Endodermal cell (in vitro differentiated cells): ENCODE measurements around the gene TRMT61A. TPM values are rescaled to one million over a fixed set of nuclear protein-coding genes. Genes with fewer than 3 reads are reported as not detected.

Experiments
- DNase-seq: peaks from one replicate; pipeline ENCODE4 v3.0.0-alpha.2; 2017
- H3K27ac ChIP-seq: 2 replicates; pipeline ENCODE4 v1.5.1; 2013; ENCODE audit warnings: mild to moderate bottlenecking, low read depth, low read length, moderate library complexity
- H3K27me3 ChIP-seq: 2 replicates; pipeline ENCODE4 v1.6.1; 2013; ENCODE audit warnings: mild to moderate bottlenecking, low read length, moderate library complexity; ENCODE audit not compliant: insufficient read depth, control insufficient read depth, poor library complexity, severe bottlenecking
- H3K36me3 ChIP-seq: 2 replicates; pipeline ENCODE4 v1.7.0; 2013; ENCODE audit warnings: mild to moderate bottlenecking, low read length, moderate library complexity; ENCODE audit not compliant: control insufficient read depth, insufficient read depth
- H3K4me1 ChIP-seq: one replicate; pipeline ENCODE4 v1.7.0; 2013; ENCODE audit warnings: low read length; ENCODE audit not compliant: control insufficient read depth, insufficient read depth
- H3K4me3 ChIP-seq: 2 replicates; pipeline ENCODE4 v1.5.1; 2013; ENCODE audit warnings: mild to moderate bottlenecking, low read length, moderate library complexity
- H3K9ac ChIP-seq: 2 replicates; pipeline ENCODE4 v1.6.1; 2013; ENCODE audit warnings: mild to moderate bottlenecking, low read length, moderate library complexity; ENCODE audit not compliant: poor library complexity, severe bottlenecking; ENCODE audit errors: extremely low read depth
- H3K9me3 ChIP-seq: 2 replicates; pipeline ENCODE4 v1.6.1; 2013; ENCODE audit warnings: mild to moderate bottlenecking, low read length, moderate library complexity; ENCODE audit not compliant: control insufficient read depth
- H3K27ac Mint-ChIP-seq: 2 replicates; pipeline ENCODE4 v1.8.0; 2020; ENCODE audit warnings: mixed read lengths
- H3K27me3 Mint-ChIP-seq: 2 replicates; pipeline ENCODE4 v1.8.0; 2021; ENCODE audit warnings: mild to moderate bottlenecking, mixed read lengths; ENCODE audit not compliant: insufficient read depth
- H3K36me3 Mint-ChIP-seq: 2 replicates; pipeline ENCODE4 v1.8.0; 2020; ENCODE audit warnings: low read depth, mixed read lengths
- H3K4me1 Mint-ChIP-seq: 2 replicates; pipeline ENCODE4 v1.8.0; 2020; ENCODE audit warnings: mixed read lengths
- H3K4me3 Mint-ChIP-seq: 2 replicates; pipeline ENCODE4 v1.8.0; 2020; ENCODE audit warnings: mild to moderate bottlenecking, moderate library complexity, mixed read lengths
- H3K9me3 Mint-ChIP-seq: 2 replicates; pipeline ENCODE4 v1.8.0; 2020; ENCODE audit warnings: mild to moderate bottlenecking, mixed read lengths
- CTCF ChIP-seq: fragments of 200-600 bp; sonication (generic); conservative IDR thresholded peaks from 2 replicates; pipeline ENCODE4 v1.5.0; 2021; ENCODE audit warnings: antibody characterized with exemption, mild to moderate bottlenecking
- WGBS, 2 experiments: methylation state at CpG; one replicate each; pipeline versions ENCODE4 v1.1.5 to v1.1.7; 2013; ENCODE audit warnings: missing lambda C conversion rate in 2 of 2, mixed read lengths in 1 of 2; ENCODE audit not compliant: insufficient coverage in 1 of 2, insufficient read length in 1 of 2; 5-methylcytosine and 5-hydroxymethylcytosine counted together
- total RNA-seq, 2 donors: library from RNA; stranded (reverse); fragmentation: NEBNext Ultra II Directional in 1 of 2; extraction: Animal tissue kit (Norgen Biotek cat#: 25700) in 1 of 2; gene quantifications; 2 replicates in 1 of 2; 3 replicates in 1 of 2; pipeline ENCODE4 v1.2.1, GENCODE V29; 2021

Gene TRMT61A
- total RNA-seq, 2 donors from 2014 or later: 7.4 to 7.9 TPM

- WGBS, 2 experiments: 92% methylated on average over 11 to 18 of the region's 18 CpGs
- H3K27ac Mint-ChIP-seq: no peak overlapping the region
Observed at GRCh38 chr14:103514596-103515421, 14.2 kb upstream of the TRMT61A start.

GRCh38 chr14:103516426-103517173, 12.4 kb upstream of the TRMT61A start:
- no peaks in the 10 kb centered on the region for H3K27me3 ChIP-seq
- no peaks in the 10 kb centered on the region for H3K27me3 Mint-ChIP-seq
- H3K4me1 ChIP-seq: peaks cover 11% of the 10 kb centered on the region
- H3K27ac Mint-ChIP-seq: peak overlapping the region; percentile 44
- peaks cover 8% of the 10 kb centered on the region for H3K4me1 Mint-ChIP-seq
- H3K4me3 ChIP-seq: no peak overlapping the region
- TF ChIP-seq CTCF: no peak
- no peak overlapping the region for H3K4me3 Mint-ChIP-seq
- H3K36me3 ChIP-seq: peaks cover 19% of the 10 kb centered on the region
- no peaks in the 10 kb centered on the region for H3K9me3 Mint-ChIP-seq
- peak; percentile 38 for DNase-seq
- H3K27ac ChIP-seq: peak overlapping the region; percentile 87
- peaks cover 22% of the 10 kb centered on the region for H3K36me3 Mint-ChIP-seq
- no peak overlapping the region for H3K9ac ChIP-seq
- WGBS, 2 experiments: 70 to 90% methylated on average over 4 to 10 of the region's 10 CpGs
- no peaks in the 10 kb centered on the region for H3K9me3 ChIP-seq

More at GRCh38 chr14:103514596-103515421, 14.2 kb upstream of the TRMT61A start:
- H3K4me1 Mint-ChIP-seq: peaks cover 6% of the 10 kb centered on the region
- peak; percentile 44 for DNase-seq
- Histone ChIP-seq H3K9ac (no peak overlapping the region), H3K27me3 (no peaks in the 10 kb centered on the region), H3K27ac (no peak overlapping the region), H3K36me3 (peaks cover 27% of the 10 kb centered on the region), H3K4me3 (no peak overlapping the region), H3K4me1 (peaks cover 3% of the 10 kb centered on the region), H3K9me3 (no peaks in the 10 kb centered on the region)
- no peak overlapping the region for H3K4me3 Mint-ChIP-seq
- no peaks in the 10 kb centered on the region for H3K9me3 Mint-ChIP-seq
- no peaks in the 10 kb centered on the region for H3K27me3 Mint-ChIP-seq
- peaks cover 36% of the 10 kb centered on the region for H3K36me3 Mint-ChIP-seq
- no peak for TF ChIP-seq CTCF

- Histone ChIP-seq H3K9me3 (no peaks in the 10 kb centered on the region), H3K27me3 (no peaks in the 10 kb centered on the region), H3K9ac (no peak overlapping the region), H3K4me3 (no peak overlapping the region), H3K27ac (peak overlapping the region; percentile 87), H3K4me1 (peaks cover 11% of the 10 kb centered on the region), H3K36me3 (peaks cover 19% of the 10 kb centered on the region)
- no peaks in the 10 kb centered on the region for H3K27me3 Mint-ChIP-seq
- peaks cover 21% of the 10 kb centered on the region for H3K36me3 Mint-ChIP-seq
- WGBS, 2 experiments: 87 to 95% methylated on average over 10 of the region's 10 CpGs
- no peaks in the 10 kb centered on the region for H3K9me3 Mint-ChIP-seq
- TF ChIP-seq CTCF: no peak
- DNase-seq: no peak
- H3K4me1 Mint-ChIP-seq: peaks cover 8% of the 10 kb centered on the region
- no peak overlapping the region for H3K4me3 Mint-ChIP-seq
- H3K27ac Mint-ChIP-seq: peak overlapping the region; percentile 44
Observed at GRCh38 chr14:103517174-103517566, 11.8 kb upstream of the TRMT61A start.
